ENCODE data around the gene C15orf62. TPM values are rescaled to one million over a fixed set of nuclear protein-coding genes. Genes with fewer than 3 reads are reported as not detected.

The C15orf62 gene, protein sequence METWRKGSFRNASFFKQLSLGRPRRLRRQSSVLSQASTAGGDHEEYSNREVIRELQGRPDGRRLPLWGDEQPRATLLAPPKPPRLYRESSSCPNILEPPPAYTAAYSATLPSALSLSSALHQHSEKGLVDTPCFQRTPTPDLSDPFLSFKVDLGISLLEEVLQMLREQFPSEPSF
- polyA plus RNA-seq = 0.21 TPM in 1 of 2 replicates, not detected in the other

DNA sequence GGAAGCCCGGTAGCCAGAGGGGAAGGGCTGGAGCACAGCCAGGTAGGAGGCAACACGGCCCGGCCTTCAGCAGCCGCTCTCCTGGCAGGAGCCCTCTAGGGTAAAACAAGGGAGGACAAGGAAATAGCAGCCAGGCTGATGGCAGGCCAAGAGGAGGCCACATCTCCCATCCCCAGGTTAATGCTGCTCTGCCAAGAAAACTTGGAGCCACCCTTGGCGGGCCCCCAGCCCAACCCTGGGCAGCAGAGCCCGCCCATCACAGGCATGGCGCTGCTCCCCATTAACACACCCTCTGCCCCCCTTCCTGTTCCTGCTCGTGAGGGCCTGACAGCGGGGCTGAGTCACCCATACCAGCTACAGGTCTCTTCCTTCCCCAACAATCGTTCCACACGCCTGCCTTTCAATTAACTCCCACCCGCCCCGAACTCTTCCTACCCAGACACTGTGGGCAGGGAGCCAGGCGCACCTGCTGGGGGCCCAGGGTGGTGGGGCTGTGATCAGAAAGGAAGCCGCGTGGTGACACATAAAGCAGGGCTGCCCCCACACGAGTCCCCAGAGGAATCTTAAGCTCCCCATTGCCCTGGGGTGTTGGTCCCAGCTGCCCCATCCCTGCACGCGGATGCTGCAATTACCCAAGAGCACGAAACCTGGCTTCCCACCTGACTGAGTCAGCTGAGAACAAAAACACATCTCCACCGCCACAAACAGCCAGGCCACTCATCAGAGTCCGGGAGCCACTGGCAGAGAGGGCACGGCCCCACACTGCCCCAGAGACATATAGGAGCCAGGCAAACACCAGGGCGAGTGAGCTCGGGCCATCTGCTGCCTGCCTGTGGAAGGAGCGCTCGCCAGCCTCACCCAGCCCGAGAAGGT is at the start of gene C15orf62:
Gene C15orf62, plus strand, starts transcription at position 707 of the 873 bp plus-strand sequence. CDS start 516 bp downstream, outside the sequence.

DNA sequence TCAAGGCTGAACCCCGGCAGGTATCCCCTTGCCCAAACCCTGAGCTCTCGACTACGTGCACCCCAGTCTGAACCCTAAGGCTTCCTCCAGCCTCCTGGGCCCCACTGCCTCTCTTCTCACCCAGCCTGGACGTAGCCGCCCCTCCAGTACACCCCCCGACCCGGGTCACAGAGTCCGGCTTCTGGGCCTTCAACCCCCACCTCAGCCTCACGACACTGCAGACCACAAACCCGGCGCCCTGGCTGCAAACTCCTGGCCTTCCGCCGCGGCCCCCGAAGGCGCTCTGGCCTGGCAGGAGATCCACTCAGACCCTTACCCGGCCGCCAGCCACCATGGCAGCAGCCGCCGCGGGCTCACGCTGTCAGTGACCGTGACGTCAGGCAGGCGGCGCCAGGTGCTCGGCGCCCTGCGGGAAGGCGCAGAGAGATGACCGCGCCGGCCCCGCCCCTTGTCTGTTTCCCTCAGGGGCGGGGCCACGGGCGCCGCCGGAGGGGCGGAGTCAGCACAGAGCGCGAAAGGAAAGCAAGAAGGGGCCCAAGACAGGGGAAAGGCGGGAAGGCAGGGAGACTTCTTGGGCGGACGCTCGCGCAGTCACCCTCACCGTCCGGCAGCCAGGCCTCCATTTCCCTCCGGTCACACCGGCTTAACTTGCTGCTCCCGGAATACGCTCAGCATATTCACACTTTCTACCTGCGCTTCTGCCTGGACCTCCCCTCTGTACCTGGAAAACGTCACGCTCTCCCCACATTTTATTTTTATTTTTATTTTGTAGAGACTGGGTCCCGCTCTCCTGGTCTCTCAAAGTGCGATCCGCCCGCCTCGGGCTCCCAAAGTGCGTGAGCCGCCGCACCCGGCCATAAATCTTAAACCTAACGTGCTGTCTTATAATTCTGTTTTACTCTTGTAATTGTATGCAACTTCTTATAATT is 14.6 kb upstream of the C15orf62 start, which contains the start of gene RMDN3:
Gene RMDN3, minus strand, starts transcription at position 372 of the 929 bp plus-strand sequence. CDS start 471 bp downstream, outside the sequence.

DNA sequence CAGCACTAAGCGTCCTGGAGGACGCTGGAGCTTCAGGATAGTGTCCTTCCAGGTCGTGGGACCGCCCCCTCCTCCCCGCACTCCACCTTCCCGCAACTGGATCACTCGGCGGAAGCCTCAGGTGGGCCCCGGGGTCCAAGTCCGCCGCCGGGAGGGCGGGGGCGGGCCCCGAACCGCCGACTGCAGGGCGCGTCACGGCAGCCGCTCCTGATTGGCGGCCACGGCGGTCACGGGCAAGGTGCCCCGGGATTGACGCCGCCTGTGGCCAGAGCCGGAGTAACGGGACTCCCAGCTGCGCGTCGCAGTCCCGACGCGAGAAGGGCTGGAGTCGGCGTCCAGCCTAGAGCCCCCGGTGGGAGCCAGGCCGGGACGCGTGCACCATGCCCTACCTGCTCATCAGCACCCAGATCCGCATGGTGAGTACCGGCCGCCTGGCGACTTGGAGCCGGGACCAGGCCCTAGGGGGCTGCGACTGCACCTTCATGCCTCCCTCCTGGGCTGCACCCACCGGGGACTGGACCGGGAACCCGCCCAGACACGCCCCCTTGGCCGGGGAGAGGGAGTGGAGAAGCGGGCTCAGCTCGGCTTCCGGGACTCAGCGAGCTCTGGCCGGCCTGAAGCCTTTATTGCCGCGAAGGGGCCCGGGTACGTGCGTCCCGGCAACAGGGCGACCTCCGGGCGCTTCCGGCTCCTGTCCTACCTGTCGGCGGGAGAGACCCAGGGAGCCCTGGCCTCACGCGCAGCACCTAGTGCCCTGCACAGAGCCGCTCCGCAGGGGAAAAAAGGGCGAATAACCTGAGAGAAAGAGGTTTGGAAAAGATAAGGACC is 5.8 kb upstream of the C15orf62 start, which contains the start of gene GCHFR:
Gene GCHFR, plus strand, starts transcription at position 268 of the 828 bp plus-strand sequence. Its CDS starts 113 bp downstream, at position 381.

DNA sequence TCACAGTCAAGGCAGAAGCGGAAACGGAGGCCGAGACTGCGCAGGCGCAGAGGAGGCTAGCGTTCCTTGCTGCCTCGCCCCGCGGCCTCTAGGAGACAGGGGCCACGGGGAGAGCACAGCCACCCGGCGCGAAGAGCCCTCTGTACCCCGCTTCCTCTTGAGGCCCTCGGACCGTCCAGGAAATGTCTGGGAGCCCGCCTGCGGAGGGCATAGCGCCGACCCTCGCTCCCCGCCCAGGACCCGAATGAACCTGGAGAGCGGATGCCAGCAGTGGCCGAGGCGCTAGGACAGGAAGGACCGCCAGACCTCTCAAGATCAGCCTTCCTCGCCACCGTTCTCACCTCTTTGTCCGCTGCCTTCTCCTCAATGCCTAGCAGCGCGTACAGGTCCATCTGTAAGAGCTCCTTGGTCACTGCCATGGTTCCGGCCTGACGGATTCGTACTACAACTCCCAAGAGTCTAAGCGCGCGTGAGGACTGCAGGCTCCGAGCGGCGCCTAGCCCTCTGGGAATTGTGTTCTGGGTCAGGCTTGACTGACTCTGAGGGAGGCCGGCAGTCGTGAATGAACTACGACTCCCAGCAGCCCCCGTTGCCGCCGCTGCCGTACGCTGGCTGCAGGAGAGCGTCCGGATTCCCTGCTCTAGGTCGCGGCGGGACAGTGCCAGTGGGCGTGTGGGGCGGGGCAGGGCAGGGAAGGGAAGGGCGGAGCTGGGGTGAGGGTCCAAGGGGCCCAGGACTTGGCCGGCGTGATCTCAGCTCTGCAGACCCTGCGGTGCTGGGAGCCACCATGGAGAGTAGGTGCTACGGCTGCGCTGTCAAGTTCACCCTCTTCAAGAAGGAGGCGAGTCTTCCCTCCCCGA is 37.5 kb downstream of the C15orf62 start, which contains the start of the genes DNAJC17 and ZFYVE19:
Gene DNAJC17, minus strand, starts transcription at position 446 of the 860 bp plus-strand sequence. Its CDS starts 27 bp downstream, at position 419.
Gene ZFYVE19, plus strand, starts transcription at position 62 of the 860 bp plus-strand sequence. Its CDS starts 501 bp downstream, at position 563.

Other genes with a start within 250 kb of the C15orf62 start
- 23.8 and 38.7 TPM in 2 replicates for gene CCDC32, start 204.9 kb upstream of the C15orf62 start, polyA plus RNA-seq
- 2.1 and 5.3 TPM in 2 replicates for gene RPUSD2, start 200.7 kb upstream of the C15orf62 start, polyA plus RNA-seq
- gene KNL1, start 175.7 kb upstream of the C15orf62 start, polyA plus RNA-seq = not detected in 2 replicates
- gene RAD51, start 74.8 kb upstream of the C15orf62 start, polyA plus RNA-seq = 2.2 TPM in 1 of 2 replicates, not detected in the other
- gene RMDN3, start 14.7 kb upstream of the C15orf62 start, polyA plus RNA-seq = 22.7 and 31.4 TPM in 2 replicates
- gene GCHFR, start 5.9 kb upstream of the C15orf62 start, polyA plus RNA-seq = 80.5 and 108 TPM in 2 replicates
- gene ZFYVE19, start 37.1 kb downstream of the C15orf62 start, polyA plus RNA-seq = 1.5 and 2.9 TPM in 2 replicates
- 11.7 and 25.3 TPM in 2 replicates for gene DNAJC17, start 37.5 kb downstream of the C15orf62 start, polyA plus RNA-seq
- not detected in 2 replicates for gene PPP1R14D, start 58.7 kb downstream of the C15orf62 start, polyA plus RNA-seq
- not detected in 2 replicates for gene SPINT1, start 74.1 kb downstream of the C15orf62 start, polyA plus RNA-seq
- 0.36 TPM in 1 of 2 replicates, not detected in the other for gene RHOV, start 104.3 kb downstream of the C15orf62 start, polyA plus RNA-seq
- 9.3 and 11.5 TPM in 2 replicates for gene VPS18, start 124.5 kb downstream of the C15orf62 start, polyA plus RNA-seq
- 0.08 TPM in 1 of 2 replicates, not detected in the other for gene DLL4, start 159.4 kb downstream of the C15orf62 start, polyA plus RNA-seq
- gene CHAC1, start 183.5 kb downstream of the C15orf62 start, polyA plus RNA-seq = 3.4 and 4.8 TPM in 2 replicates

Data from Purkinje cell (primary cell).